SJCRH30 (cell line): ENCODE results near the gene USP17L13. TPM values are rescaled to one million over a fixed set of nuclear protein-coding genes. Genes with fewer than 3 reads are reported as not detected.

ENCODE experiments used
- total RNA-seq: library from RNA; depleted of rRNA; stranded (reverse); fragments of >200 nt; shearing (Covaris generic); gene quantifications from 2 replicates; pipeline ENCODE4 v1.2.3, GENCODE V29; 2014; rRNA removed

The USP17L13 gene
- total RNA-seq, 1 experiment from 2014 or later: not detected

Other genes with a start within 250 kb of the USP17L13 start
- not detected in 2 replicates for gene FAM90A26, start 54.5 kb upstream of the USP17L13 start, total RNA-seq
- gene USP17L10, start 14.2 kb upstream of the USP17L13 start, total RNA-seq: not detected in 2 replicates
- not detected in 2 replicates for gene USP17L11, start 9.5 kb upstream of the USP17L13 start, total RNA-seq
- not detected in 2 replicates for gene USP17L12, start 4.7 kb upstream of the USP17L13 start, total RNA-seq
- gene USP17L15, start 9.5 kb downstream of the USP17L13 start, total RNA-seq: not detected in 2 replicates
- gene USP17L17, start 19.0 kb downstream of the USP17L13 start, total RNA-seq: not detected in 2 replicates
- gene USP17L18, start 23.7 kb downstream of the USP17L13 start, total RNA-seq: not detected in 2 replicates
- gene USP17L19, start 28.5 kb downstream of the USP17L13 start, total RNA-seq: not detected in 2 replicates
- not detected in 2 replicates for gene USP17L20, start 33.2 kb downstream of the USP17L13 start, total RNA-seq
- gene USP17L21, start 38.0 kb downstream of the USP17L13 start, total RNA-seq: not detected in 2 replicates
- not detected in 2 replicates for gene USP17L22, start 42.7 kb downstream of the USP17L13 start, total RNA-seq
- gene USP17L24, start 100.3 kb downstream of the USP17L13 start, total RNA-seq: not detected in 2 replicates
- gene USP17L25, start 105.0 kb downstream of the USP17L13 start, total RNA-seq: not detected in 2 replicates
- not detected in 2 replicates for gene USP17L26, start 109.8 kb downstream of the USP17L13 start, total RNA-seq
- not detected in 2 replicates for gene USP17L5, start 114.5 kb downstream of the USP17L13 start, total RNA-seq
- gene USP17L27, start 119.3 kb downstream of the USP17L13 start, total RNA-seq: not detected in 2 replicates
- not detected in 2 replicates for gene USP17L28, start 124.0 kb downstream of the USP17L13 start, total RNA-seq
- not detected in 2 replicates for gene USP17L29, start 128.7 kb downstream of the USP17L13 start, total RNA-seq
- gene USP17L30, start 138.2 kb downstream of the USP17L13 start, total RNA-seq: not detected in 2 replicates
- gene DEFB131A, start 219.5 kb downstream of the USP17L13 start, total RNA-seq: not detected in 2 replicates